ENCODE measurements around the gene MAGI2. TPM values are rescaled to one million over a fixed set of nuclear protein-coding genes. Genes with fewer than 3 reads are reported as not detected.

MAGI2 gene
- total RNA-seq, 1 donor: 18.8 TPM

DNA sequence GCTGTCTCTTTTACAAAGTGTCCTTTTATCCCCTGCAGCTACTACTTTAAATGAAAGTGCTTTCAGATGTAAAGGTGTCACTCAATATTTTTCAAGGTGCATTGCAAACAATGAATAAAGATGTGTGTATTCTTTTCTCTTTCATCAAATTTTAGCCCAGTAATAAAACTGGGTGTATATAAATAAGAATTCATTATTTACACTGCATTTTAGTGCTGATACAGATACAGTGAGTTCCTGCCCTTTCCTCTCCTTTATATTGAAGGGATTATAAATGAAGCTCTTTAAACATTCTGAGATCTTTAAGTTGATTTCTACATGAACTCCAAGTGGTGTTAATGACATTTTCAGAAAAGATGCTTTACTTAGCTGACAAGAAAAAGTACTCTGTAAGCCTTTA is 1137.4 kb downstream of the MAGI2 start:
- H3K9me3 ChIP-seq (ENCODE audit: low read depth, low read length): no peaks in the 10 kb centered on the region
- no peak for TF ChIP-seq CTCF (IDR thresholded peaks at IDR 0.05; ENCODE audit: extremely low read depth, low read depth, low read length)
- H3K4me2 ChIP-seq (ENCODE audit: insufficient read depth, low read length): no peak overlapping the region
- H4K20me1 ChIP-seq (ENCODE audit: insufficient read depth, low read length): no peaks in the 10 kb centered on the region
- H2AFZ ChIP-seq (ENCODE audit: low read length): no peak overlapping the region
- H3K36me3 ChIP-seq (ENCODE audit: insufficient read depth, low read length): no peaks in the 10 kb centered on the region
- H3K4me1 ChIP-seq (ENCODE audit: insufficient read depth, low read length): no peaks in the 10 kb centered on the region
- no peak overlapping the region for H3K4me3 ChIP-seq (ENCODE audit: insufficient read depth, low read length)
- no peaks in the 10 kb centered on the region for H3K27me3 ChIP-seq (ENCODE audit: insufficient read depth, low read length)
- no peaks in the 10 kb centered on the region for H3K79me2 ChIP-seq (ENCODE audit: insufficient read depth, low read length)
- no peak overlapping the region for H3K27ac ChIP-seq (ENCODE audit: low read depth, low read length)
- no peak for DNase-seq (ENCODE audit: insufficient read length, low spot score, missing footprints)

DNA sequence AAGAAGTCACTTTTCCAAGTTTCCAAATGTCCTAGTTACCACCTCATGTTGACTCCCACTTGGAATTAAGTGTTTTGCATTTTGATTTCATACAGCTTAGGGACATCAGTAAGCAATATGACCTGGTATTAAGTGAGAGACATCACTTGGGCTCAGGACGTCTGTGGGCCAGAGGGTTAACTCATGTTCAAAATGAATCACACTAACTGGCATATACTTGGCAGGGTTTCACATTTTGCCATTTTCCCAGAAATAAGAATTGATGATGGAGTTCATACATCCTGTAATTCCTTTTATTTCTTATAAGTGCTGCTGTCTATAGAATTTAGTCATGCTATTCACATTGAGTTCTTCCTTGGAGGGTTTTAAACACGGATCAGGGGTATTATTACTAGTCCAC is 1138.3 kb downstream of the MAGI2 start:
- Histone ChIP-seq H3K36me3 (ENCODE audit: insufficient read depth, low read length) (no peaks in the 10 kb centered on the region), H3K4me2 (ENCODE audit: insufficient read depth, low read length) (no peak overlapping the region), H4K20me1 (ENCODE audit: insufficient read depth, low read length) (no peaks in the 10 kb centered on the region), H3K79me2 (ENCODE audit: insufficient read depth, low read length) (no peaks in the 10 kb centered on the region), H2AFZ (ENCODE audit: low read length) (no peak overlapping the region), H3K4me3 (ENCODE audit: insufficient read depth, low read length) (no peak overlapping the region), H3K27me3 (ENCODE audit: insufficient read depth, low read length) (no peaks in the 10 kb centered on the region), H3K27ac (ENCODE audit: low read depth, low read length) (no peak overlapping the region), H3K4me1 (ENCODE audit: insufficient read depth, low read length) (no peaks in the 10 kb centered on the region), H3K9me3 (ENCODE audit: low read depth, low read length) (no peaks in the 10 kb centered on the region)
- TF ChIP-seq CTCF (IDR thresholded peaks at IDR 0.05; ENCODE audit: extremely low read depth, low read depth, low read length): no peak
- DNase-seq (ENCODE audit: insufficient read length, low spot score, missing footprints): no peak

GRCh38 chr7:78311181-78311580 is 1142.3 kb downstream of the MAGI2 start:
- no peak for DNase-seq (ENCODE audit: insufficient read length, low spot score, missing footprints)
- Histone ChIP-seq H3K4me1 (ENCODE audit: insufficient read depth, low read length) (no peaks in the 10 kb centered on the region), H3K36me3 (ENCODE audit: insufficient read depth, low read length) (no peaks in the 10 kb centered on the region), H2AFZ (ENCODE audit: low read length) (no peak overlapping the region), H3K27ac (ENCODE audit: low read depth, low read length) (no peak overlapping the region), H3K4me3 (ENCODE audit: insufficient read depth, low read length) (no peak overlapping the region), H4K20me1 (ENCODE audit: insufficient read depth, low read length) (no peaks in the 10 kb centered on the region), H3K9me3 (ENCODE audit: low read depth, low read length) (no peaks in the 10 kb centered on the region), H3K79me2 (ENCODE audit: insufficient read depth, low read length) (no peaks in the 10 kb centered on the region), H3K4me2 (ENCODE audit: insufficient read depth, low read length) (no peak overlapping the region), H3K27me3 (ENCODE audit: insufficient read depth, low read length) (no peaks in the 10 kb centered on the region)
- no peak for TF ChIP-seq CTCF (IDR thresholded peaks at IDR 0.05; ENCODE audit: extremely low read depth, low read depth, low read length)

DNA sequence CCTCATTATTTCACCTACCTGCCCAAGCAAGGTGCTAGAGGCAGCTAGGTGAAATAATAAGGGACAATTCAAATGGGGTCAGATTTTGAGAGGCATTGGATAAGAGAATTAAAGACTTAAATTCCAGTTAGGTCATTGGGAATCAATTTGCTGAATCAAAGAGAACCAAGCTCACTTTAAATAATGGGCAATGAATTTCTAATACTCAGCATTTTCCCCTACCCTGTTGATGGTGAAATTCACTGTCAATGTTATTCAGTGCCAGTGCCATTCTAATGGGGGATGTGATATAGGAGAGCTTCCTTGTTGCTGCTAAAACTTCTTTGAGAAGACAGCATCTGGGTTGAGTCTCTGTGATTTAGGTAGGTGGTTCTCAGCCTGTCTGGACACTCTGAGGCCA is 1145.6 kb downstream of the MAGI2 start:
- H3K4me3 ChIP-seq (ENCODE audit: insufficient read depth, low read length): no peak overlapping the region
- H3K36me3 ChIP-seq (ENCODE audit: insufficient read depth, low read length): no peaks in the 10 kb centered on the region
- H4K20me1 ChIP-seq (ENCODE audit: insufficient read depth, low read length): no peaks in the 10 kb centered on the region
- no peaks in the 10 kb centered on the region for H3K9me3 ChIP-seq (ENCODE audit: low read depth, low read length)
- no peak overlapping the region for H3K4me2 ChIP-seq (ENCODE audit: insufficient read depth, low read length)
- H3K79me2 ChIP-seq (ENCODE audit: insufficient read depth, low read length): no peaks in the 10 kb centered on the region
- no peak for DNase-seq (ENCODE audit: insufficient read length, low spot score, missing footprints)
- TF ChIP-seq CTCF (IDR thresholded peaks at IDR 0.05; ENCODE audit: extremely low read depth, low read depth, low read length): no peak
- no peak overlapping the region for H2AFZ ChIP-seq (ENCODE audit: low read length)
- no peak overlapping the region for H3K27ac ChIP-seq (ENCODE audit: low read depth, low read length)
- H3K27me3 ChIP-seq (ENCODE audit: insufficient read depth, low read length): no peaks in the 10 kb centered on the region
- peaks cover 5% of the 10 kb centered on the region for H3K4me1 ChIP-seq (ENCODE audit: insufficient read depth, low read length)

Measured in osteoblast (primary cell).